GM18870 (cell line): ENCODE measurements around the gene CEP112.
A peak's percentile ranks its signal among the peaks of the same experiment; 100 is the strongest.

Experiments
- ATAC-seq: cut with Tn5 transposase; IDR thresholded peaks from one replicate; pipeline ENCODE4 v1.9.1; 2021; ENCODE audit warnings: moderate library complexity; ENCODE audit not compliant: unreplicated experiment

The CEP112 gene

DNA sequence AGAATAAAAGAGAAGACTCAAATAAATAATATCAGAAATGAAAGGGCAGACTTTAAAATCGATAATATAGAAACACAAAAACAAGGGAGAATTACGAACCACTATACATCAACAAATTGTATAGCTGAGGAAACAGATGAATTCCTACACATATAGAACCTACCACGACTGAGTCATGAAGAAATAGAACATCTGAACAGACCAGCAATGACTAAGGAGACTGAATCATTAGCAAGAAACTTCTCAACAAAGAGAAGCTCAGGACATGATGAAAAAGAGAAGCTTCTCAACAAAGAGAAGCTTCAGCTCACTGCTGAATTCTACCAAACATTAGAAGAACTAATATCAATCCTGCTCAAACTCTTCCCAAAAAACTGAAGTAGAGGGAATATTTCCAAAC, 255.9 kb downstream of the CEP112 start:
- no peak for ATAC-seq

- ATAC-seq: no peak
Observed at GRCh38 chr17:65933290-65933689, 258.6 kb downstream of the CEP112 start.

GRCh38 chr17:65931246-65932149, 260.4 kb downstream of the CEP112 start:
- no peak for ATAC-seq

GRCh38 chr17:65930140-65930730, 261.7 kb downstream of the CEP112 start:
- ATAC-seq: no peak

DNA sequence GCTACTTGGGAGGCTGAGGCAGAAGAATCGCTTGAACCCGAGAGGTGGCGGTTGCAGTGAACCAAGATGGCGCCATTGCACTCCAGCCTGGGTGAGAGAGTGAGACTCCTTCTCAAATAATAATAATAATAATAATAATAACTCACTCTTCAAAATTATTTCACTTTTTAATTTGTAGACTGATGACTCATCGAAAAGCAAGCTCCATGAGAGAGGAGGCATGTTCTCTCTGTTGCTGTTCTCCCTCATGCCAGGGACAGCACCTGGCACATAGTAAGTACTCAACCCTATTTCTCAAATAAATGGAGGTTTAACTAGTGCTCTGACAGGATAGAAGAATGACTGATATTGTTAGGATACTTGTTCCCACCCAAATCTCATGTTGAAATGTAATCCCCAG, 265.3 kb downstream of the CEP112 start:
- ATAC-seq: no peak

DNA sequence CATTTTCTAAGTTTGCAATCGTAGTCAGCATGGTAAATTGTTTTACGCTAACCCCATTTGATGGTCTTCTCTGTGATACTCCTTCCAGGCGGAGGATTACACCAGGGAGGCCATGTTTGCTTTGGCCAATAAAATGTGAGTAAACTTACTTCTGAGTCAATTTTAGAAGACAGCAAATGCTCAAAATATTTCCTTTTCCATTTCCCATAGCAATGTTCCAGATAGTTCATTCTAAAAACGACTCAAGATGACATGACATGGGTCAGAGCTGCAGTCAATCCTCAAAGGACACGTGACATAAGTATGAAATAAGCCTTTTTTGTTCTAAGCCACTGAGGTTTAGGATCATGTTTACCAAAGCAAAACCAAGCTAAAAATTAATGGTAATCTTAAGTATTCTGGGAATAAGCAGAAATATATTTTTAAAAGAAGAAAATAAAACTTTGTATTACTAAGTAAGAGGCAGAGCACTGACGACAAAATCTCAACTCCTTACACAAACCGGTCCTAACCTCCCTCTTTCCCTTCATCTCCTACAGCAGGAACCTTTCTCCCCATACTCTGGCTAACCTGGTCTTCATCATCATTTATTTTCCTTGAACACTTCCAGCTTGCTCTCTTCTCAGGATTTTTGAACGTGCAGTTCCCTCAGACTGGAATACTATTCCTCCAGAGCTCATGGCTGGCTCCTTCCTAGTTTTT, 266.2 kb downstream of the CEP112 start:
- ATAC-seq: no peak

GRCh38 chr17:65920996-65921395, 270.9 kb downstream of the CEP112 start:
- ATAC-seq: no peak

DNA sequence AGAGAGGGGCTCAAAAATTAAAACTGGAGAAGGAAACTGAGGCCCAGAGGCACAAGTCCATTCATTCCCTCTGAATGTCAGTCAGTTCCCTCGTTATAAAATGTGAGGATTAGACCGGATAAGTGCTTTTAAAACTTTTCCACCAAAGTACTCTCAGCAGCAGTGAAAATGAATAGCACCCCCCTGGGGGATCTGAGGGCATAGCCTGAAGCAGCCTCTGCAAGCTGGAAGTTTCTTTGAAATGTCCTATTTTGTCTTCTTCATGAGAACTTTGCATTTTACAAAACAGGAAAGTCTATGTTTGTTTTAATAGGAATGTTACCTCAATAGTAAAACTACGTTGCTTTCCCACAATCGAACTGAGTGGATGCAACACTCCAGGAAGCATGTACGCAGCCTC, 273.0 kb downstream of the CEP112 start:
- ATAC-seq: no peak

DNA sequence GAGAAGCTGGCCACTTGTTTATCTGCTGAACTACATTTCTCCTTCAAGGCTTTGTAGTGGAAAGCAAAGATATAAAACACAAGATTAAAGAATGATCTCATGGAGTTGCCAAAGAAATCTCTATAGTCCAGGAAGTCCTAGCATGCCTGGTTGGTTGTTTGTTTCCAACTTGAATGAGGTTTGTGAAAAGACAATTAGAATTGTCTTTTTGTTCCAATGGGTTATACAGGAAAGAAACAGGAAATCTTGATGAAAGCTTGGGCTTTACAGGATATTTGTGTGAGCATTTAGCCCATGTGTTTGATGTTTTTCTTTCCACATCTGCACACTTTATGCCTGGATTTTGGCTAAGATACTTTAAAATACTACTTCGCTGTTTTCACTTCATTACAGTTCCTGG, 273.4 kb downstream of the CEP112 start:
- ATAC-seq: no peak

DNA sequence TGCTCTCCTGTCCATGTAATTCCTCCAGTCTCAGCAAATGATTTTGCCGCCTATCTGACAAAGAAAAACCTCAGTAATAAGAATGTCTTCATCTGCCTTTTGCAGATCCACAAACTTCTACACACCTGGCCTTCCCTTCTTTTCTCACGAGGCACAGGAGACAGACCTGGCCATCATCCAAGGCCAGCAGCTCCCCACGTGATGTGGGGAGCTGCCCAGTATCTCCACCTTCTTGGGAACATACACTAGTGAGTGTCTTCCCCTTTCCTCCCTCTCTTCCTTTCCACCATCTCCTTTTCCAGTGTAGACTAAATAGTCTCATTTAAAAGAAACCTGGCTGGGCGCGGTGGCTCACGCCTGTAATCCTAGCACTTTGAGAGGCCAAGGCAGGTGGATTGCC, 274.4 kb downstream of the CEP112 start:
- ATAC-seq: no peak

DNA sequence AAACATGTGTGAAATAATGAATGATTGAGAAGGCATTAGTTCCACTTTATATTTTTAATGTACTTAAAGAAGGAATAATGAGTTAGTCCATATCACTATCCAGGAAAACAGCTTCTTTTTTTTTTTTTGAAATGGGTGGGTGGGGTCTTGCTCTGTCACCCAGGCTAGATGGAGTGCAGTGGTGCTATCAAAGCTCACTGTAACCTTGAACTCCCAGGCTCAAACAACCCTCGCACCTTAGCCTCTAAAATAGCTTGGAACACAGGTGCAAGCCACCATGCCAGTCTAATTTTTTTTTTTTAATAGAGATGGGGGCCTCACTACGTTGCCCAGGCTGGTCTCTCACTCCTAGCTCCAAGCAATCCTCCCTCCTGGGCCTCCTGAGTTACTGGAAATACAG, 275.5 kb downstream of the CEP112 start:
- ATAC-seq: no peak

- peak; percentile 97 for ATAC-seq
Observed at GRCh38 chr17:65914784-65915342, 277.1 kb downstream of the CEP112 start.

- ATAC-seq: no peak
Observed at GRCh38 chr17:65913326-65913850, 278.5 kb downstream of the CEP112 start.

GRCh38 chr17:65910836-65911235, 281.1 kb downstream of the CEP112 start:
- no peak for ATAC-seq

- no peak for ATAC-seq
Observed at GRCh38 chr17:65902831-65903522, 289.0 kb downstream of the CEP112 start.

GRCh38 chr17:65902155-65902554, 289.8 kb downstream of the CEP112 start:
- ATAC-seq: no peak

DNA sequence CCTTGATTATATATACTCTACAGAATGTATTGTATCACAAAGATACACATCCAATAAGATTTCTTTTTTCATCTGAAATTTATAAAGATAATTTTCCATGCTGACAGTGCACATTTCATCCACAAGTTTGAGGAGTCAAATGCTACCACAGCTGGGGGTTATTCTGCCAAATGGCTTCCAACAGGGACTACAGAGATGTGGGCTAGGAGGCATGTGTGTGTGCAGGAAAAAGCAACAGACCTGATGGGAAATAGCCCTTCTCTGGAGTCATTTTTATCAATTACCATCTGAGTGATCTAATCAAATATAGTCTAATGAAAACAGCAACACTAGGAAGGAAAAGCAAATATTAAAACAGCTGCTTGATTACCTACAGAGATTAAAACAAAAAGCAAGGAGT, 290.5 kb downstream of the CEP112 start:
- ATAC-seq: no peak

DNA sequence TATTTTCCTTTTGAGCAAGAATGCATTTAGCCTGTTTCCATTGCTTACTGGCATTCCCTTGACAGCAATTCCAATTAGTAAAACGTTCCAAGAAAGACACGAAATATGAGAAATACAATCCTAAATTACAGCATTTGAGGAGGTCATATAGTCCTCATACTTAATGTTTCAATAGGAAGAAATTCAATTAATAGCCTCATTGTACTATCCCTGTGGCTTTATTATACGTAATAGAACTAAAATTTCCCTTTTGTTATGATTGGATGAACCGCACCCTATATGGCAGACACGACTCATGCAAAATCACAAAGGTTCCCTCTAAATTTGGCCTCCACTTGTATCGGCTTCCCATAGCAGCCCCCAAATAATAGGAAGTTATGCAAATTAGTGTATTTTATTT, 291.7 kb downstream of the CEP112 start:
- no peak for ATAC-seq

DNA sequence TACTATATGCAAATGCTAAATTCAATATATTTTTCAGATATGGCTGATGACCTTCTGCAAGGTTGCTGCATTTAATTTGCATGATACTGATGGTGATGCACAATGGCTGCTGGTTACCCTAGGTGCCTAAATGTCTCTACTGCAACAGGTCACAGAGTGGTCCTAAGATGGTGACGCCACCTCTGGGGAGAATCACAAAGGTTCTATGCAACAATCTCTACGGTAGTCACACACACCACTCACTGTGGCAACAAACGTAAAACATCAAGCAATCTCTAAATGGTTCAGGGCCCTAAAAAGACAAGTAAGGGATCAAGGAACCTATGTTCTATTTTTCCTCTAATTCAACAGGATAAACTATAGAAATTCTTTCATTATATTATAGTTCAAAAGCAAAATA, 293.3 kb downstream of the CEP112 start:
- no peak for ATAC-seq

GRCh38 chr17:65896889-65897288, 295.0 kb downstream of the CEP112 start:
- no peak for ATAC-seq

DNA sequence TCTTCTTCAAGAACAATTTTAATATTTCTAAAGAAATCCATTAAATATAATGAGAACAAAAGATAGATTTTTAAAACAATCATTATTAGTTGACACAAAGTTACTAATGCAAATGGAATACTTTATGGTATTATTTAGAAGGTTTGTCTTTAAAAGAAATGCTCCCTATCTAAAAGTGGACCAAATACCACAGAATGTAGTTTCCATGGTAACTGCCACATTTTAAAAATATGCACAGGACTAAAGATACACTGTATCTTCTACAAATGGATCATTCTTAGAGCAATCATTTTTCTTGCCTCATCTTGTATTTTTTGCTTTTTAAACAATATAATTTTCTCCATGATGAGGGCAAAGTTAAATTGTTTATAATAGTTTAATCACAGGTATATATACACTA, 296.0 kb downstream of the CEP112 start:
- ATAC-seq: no peak
